Activated B cell treated with CpG ODN at 0.5 μM for 24 hours (primary cell): ENCODE measurements around the gene CSDE1. TPM values are rescaled to one million over a fixed set of nuclear protein-coding genes. Genes with fewer than 3 reads are reported as not detected.
"Not testable (repeated sequence)": the region's sequence is repeated elsewhere in the genome, so short reads cannot be mapped to it uniquely, and the experiment has no call there.

ENCODE experiments used
- ATAC-seq: fragments of 200-7000 bp; cut with Tn5 transposase; one replicate; pipeline ENCODE4 v1.10.0; 2021; ENCODE audit warnings: low read depth, mild to moderate bottlenecking, moderate library complexity
- CTCF ChIA-PET: fragments of 350-600 bp; sonication (Branson Sonifier 250); formaldehyde crosslinking; loops from one replicate; lab custom pipeline; 2021; ENCODE audit warnings: antibody characterized with exemption; lab: Charles Lee
- POLR2A ChIA-PET: fragments of 350-600 bp; sonication (Branson Sonifier 250); formaldehyde crosslinking; loops from one replicate; lab custom pipeline; 2021; ENCODE audit warnings: antibody characterized with exemption; lab: Charles Lee
- DNase-seq: peaks from one replicate; pipeline ENCODE4 v3.0.0; 2022
- H3K27ac Mint-ChIP-seq: one replicate; pipeline ENCODE4 v1.8.0; 2020; ENCODE audit warnings: mixed read lengths
- H3K27me3 Mint-ChIP-seq: one replicate; pipeline ENCODE4 v1.8.0; 2021; ENCODE audit warnings: mixed read lengths
- H3K36me3 Mint-ChIP-seq: one replicate; pipeline ENCODE4 v1.8.0; 2021; ENCODE audit warnings: low read depth, mixed read lengths
- H3K4me1 Mint-ChIP-seq: one replicate; pipeline ENCODE4 v1.8.0; 2021; ENCODE audit warnings: mixed read lengths
- H3K4me3 Mint-ChIP-seq: one replicate; pipeline ENCODE4 v1.8.0; 2020; ENCODE audit warnings: mild to moderate bottlenecking, mixed read lengths
- H3K9me3 Mint-ChIP-seq: one replicate; pipeline ENCODE4 v1.8.0; 2020; ENCODE audit warnings: mixed read lengths
- intact Hi-C: fragments of 100-400 bp; cut with micrococcal nuclease; formaldehyde crosslinking; loops from one replicate; pipeline ENCODE4 v1.15.1; 2024
- total RNA-seq: library from RNA; stranded (reverse); gene quantifications from 2 replicates; pipeline ENCODE4 v1.2.3, GENCODE V29; 2022
- TF ChIP-seq, protein P1 (sequence below): fragments of 200-600 bp; IDR thresholded peaks from one replicate; pipeline ENCODE4 v1.8.0; 2022; ENCODE audit warnings: antibody characterized with exemption, mild to moderate bottlenecking

The CSDE1 gene
- total RNA-seq, 1 donor from 2014 or later: 416 TPM

DNA sequence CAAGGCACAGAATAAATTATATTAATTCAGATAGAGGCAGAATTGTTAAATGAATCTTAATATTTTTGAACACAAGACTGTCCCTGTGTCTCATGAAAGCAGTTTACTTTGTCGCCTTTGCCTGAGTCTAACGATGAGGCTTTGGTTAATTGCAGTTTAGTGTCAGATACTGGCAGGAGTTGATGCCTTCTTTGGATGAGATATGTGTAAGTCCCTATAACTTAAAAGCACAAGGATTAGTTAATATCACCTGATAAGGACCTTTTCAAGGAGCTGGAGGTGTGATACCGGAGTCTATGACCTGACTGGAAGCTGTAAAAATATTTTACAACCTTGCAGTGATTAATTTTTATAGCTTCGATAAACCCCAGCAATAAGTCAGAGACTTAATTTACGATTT lies 24.7 kb upstream of the CSDE1 start:
- no peak overlapping the region for H3K27ac Mint-ChIP-seq

DNA sequence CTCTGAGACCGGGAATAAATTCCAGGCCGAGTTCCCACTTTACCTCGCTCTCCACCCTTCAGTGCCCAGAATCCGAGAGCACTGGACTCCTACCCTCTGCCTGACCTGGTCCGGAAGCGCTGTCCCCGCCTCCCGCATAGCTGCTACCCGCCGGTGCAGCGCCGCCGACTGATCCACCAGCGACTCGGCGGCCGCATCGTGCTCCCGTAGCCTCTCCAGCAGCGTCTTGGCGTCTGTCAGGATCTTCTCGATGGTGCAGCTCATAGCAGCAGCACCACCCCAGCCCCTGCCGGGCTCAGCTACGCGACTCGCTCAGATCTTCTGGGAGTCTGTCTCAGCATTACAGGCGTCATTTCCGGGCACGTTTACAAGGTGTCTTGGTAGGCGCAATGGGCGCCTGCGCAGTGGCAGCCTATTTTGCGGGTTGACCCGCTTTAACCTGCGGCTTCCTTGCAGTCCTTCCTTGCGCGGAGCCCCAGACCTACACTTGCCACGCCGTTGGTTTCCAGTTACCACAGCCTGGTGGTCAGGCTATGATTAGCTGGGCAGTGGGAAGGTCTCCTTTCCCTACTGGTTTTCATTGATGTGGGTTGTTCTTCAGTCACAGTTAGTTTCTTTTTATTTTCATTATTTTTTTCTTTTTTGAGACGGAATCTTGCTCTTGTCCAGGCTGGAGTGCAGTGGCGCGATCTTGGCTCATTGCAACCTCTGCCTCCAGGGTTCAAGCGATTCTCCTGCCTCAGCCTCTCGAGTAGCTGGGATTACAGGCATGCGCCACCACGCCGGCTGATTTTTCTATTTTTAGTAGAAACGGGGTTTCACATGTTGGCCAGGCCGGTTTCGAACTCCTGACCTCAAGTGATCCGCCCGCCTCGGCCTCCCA lies 22.8 kb upstream of the CSDE1 start, which contains the start of gene SIKE1:
Gene SIKE1, minus strand, starts transcription at position 342 of the 883 bp plus-strand sequence. Its CDS starts 78 bp downstream, at position 264.
- Mint-ChIP-seq H3K27ac (peak within 1 kb of the TSS; percentile 97), H3K4me3 (peak within 1 kb of the TSS; percentile 100), H3K9me3 (no peaks in the 10 kb centered on the region), H3K27me3 (peaks cover 7% of the 10 kb centered on the region), H3K36me3 (peaks cover 34% of the 10 kb centered on the region), H3K4me1 (peaks cover 28% of the 10 kb centered on the region)
- DNase-seq (peak; percentile 80), ATAC-seq (peak; percentile 97)
- TF ChIP-seq, protein P1, sequence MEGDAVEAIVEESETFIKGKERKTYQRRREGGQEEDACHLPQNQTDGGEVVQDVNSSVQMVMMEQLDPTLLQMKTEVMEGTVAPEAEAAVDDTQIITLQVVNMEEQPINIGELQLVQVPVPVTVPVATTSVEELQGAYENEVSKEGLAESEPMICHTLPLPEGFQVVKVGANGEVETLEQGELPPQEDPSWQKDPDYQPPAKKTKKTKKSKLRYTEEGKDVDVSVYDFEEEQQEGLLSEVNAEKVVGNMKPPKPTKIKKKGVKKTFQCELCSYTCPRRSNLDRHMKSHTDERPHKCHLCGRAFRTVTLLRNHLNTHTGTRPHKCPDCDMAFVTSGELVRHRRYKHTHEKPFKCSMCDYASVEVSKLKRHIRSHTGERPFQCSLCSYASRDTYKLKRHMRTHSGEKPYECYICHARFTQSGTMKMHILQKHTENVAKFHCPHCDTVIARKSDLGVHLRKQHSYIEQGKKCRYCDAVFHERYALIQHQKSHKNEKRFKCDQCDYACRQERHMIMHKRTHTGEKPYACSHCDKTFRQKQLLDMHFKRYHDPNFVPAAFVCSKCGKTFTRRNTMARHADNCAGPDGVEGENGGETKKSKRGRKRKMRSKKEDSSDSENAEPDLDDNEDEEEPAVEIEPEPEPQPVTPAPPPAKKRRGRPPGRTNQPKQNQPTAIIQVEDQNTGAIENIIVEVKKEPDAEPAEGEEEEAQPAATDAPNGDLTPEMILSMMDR: no peak
- CTCF ChIA-PET: no interaction called here
- POLR2A ChIA-PET: interaction anchor here (0.7 to 2.1 kb wide), 6 partner anchors 23 to 269 kb away, joined by 3 to 20 read pairs (median 6); partner anchors contain the start of genes BCAS2, CSDE1 and NRAS
- intact Hi-C loops: loop anchor here (1.0 to 10.0 kb wide), 7 partner anchors 23 to 968 kb away; partner anchors contain the start of genes BCAS2, CSDE1, DENND2C and NRAS

More for the DNA sequence above, 24.7 kb upstream of the CSDE1 start:
- Mint-ChIP-seq H3K27me3 (peaks cover 22% of the 10 kb centered on the region), H3K36me3 (peaks cover 18% of the 10 kb centered on the region), H3K9me3 (peaks cover 16% of the 10 kb centered on the region), H3K4me1 (peaks cover 28% of the 10 kb centered on the region), H3K4me3 (no peak overlapping the region)
- ChIA-PET POLR2A (no interaction called here), CTCF (no interaction called here)
- TF ChIP-seq, protein P1: no peak
- ATAC-seq (no peak), DNase-seq (no peak)
- intact Hi-C loops: loop anchor here (10.0 kb wide), 1 partner anchor 312 kb away; no protein-coding TSS in a partner anchor

DNA sequence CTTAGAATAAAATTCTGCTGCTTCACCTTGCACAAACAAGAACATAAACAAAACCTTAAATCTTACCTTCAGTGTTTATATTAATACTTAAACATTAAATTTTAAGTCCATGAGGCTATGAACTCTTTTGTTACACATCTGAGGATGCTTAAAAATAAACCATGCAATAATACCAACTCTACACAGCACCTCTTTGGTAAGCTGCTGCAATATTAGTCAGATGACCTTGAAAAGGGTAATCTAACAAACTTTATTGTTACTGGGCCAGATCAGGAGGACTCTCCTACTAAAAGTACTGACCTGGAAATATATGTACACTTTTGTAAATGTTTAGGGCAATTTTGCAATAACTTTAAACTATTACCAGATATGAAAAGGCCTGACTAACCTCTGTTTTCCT lies 21.9 kb upstream of the CSDE1 start:
- Mint-ChIP-seq H3K4me1 (peaks cover 28% of the 10 kb centered on the region), H3K36me3 (peaks cover 43% of the 10 kb centered on the region), H3K9me3 (no peaks in the 10 kb centered on the region), H3K4me3 (peak overlapping the region; percentile 100), H3K27me3 (peaks cover 2% of the 10 kb centered on the region), H3K27ac (peak overlapping the region; percentile 97)
- ATAC-seq (no peak), DNase-seq (no peak)
- TF ChIP-seq, protein P1: no peak
- ChIA-PET POLR2A (interaction anchor here (0.7 to 2.1 kb wide), 4 partner anchors 22 to 268 kb away, joined by 3 to 20 read pairs (median 10); partner anchors contain the start of genes BCAS2, CSDE1 and NRAS), CTCF (no interaction called here)
- intact Hi-C loops: loop anchor here (1.0 to 10.0 kb wide), 7 partner anchors 22 to 967 kb away; partner anchors contain the start of genes BCAS2, CSDE1, DENND2C and NRAS

DNA sequence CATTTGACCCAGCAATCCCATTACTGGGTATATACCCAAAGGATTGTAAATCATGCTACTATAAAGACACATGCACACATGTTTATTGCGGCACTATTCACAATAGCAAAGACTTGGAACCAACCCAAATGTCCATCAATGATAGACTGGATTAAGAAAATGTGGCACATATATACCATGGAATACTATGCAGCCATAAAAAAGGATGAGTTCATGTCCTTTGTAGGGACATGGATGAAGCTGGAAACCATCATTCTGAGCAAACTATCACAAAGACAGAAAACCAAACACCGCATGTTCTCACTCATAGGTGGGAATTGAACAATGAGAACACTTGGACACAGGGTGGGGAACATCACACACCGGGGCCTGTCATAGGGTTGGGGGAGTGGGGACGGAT lies 18.9 kb upstream of the CSDE1 start:
- ATAC-seq, H3K9me3 Mint-ChIP-seq, H3K27me3 Mint-ChIP-seq, CTCF ChIA-PET, H3K4me3 Mint-ChIP-seq, DNase-seq, H3K27ac Mint-ChIP-seq, POLR2A ChIA-PET, intact Hi-C loops: not testable (repeated sequence)
- Mint-ChIP-seq H3K36me3 (peaks cover 65% of the 10 kb centered on the region), H3K4me1 (peaks cover 28% of the 10 kb centered on the region)

DNA sequence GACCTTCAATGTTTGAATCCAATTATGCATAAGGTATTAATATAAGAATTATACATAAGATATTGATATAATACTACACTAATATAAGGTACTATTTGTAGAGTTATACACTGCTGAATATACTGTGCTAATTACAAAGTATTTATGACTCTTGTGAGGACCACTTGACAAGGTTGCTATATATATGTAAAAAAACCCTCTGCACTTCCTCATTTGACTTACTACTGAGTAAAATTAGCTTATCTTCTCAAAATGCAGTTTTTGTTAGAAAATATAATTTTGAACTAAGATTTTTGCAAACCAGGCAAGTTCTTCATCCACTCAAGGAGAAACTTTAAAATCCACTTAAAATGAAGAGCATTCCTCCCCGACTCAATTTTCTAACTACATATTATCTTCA lies 14.2 kb upstream of the CSDE1 start:
- TF ChIP-seq, protein P1: no peak
- Mint-ChIP-seq H3K4me3 (no peak overlapping the region), H3K4me1 (no peaks in the 10 kb centered on the region), H3K27me3 (no peaks in the 10 kb centered on the region), H3K9me3 (no peaks in the 10 kb centered on the region), H3K27ac (no peak overlapping the region), H3K36me3 (peaks cover 66% of the 10 kb centered on the region)
- intact Hi-C loops: no loop called here
- DNase-seq (no peak), ATAC-seq (no peak)
- POLR2A ChIA-PET: no interaction called here
- CTCF ChIA-PET: no interaction called here
